SU-DHL-6 (cell line): ENCODE data around the gene PTH2.

Source experiments
- EZH2phosphoT487 ChIP-seq: fragments of 200-600 bp; sonication (generic), shearing (Covaris generic); conservative IDR thresholded peaks from 2 replicates; pipeline ENCODE4 v1.6.1; 2018; ENCODE audit warnings: mild to moderate bottlenecking, antibody characterized with exemption, low read length, moderate library complexity, mixed read lengths
- TF ChIP-seq, protein P1 (sequence below): fragments of 200-600 bp; sonication (generic); IDR thresholded peaks from one replicate; pipeline ENCODE4 v1.5.1; 2017; ENCODE audit warnings: antibody characterized with exemption, mild to moderate bottlenecking, low read length, moderate library complexity; ENCODE audit not compliant: insufficient read depth, poor library complexity, severe bottlenecking

DNA sequence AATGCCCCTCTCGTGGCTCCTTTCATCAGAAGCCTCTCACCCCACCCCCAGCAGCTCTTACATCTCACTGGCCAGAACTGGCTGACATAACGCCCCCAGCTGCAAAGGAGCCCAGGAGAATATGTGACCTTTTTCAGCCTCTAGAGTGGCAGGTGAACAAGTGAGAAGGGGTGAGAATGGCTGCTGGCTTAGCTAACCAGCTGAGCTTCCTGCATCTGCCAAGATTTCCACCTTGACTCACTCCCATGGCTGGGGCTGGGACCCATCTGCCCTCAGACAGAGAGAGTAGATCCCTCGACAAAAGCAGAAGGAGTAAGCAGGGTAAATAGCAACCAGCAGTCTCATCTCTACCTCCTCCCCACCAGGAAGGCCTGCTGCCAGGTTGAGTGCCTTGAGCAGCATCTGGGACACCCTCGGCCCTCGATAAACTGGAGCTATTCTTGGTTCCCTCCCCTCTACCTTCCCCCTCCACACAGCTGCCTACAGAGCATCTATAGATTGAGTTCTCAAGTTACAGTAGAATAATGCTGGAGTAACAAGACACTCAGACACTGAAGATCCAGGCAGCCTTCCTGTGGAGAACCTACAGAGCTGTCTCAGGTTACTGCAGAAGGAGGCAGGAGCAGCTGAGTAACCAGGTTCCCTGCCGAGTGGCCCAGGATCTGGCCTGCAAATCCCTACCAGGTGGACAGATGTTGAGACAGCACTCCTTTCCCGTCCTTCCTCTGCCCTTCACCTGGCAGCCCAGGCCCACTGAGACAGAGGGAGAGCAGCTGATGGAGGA lies 19.6 kb downstream of the PTH2 start:
- no peak for TF ChIP-seq EZH2phosphoT487
- TF ChIP-seq, protein P1, sequence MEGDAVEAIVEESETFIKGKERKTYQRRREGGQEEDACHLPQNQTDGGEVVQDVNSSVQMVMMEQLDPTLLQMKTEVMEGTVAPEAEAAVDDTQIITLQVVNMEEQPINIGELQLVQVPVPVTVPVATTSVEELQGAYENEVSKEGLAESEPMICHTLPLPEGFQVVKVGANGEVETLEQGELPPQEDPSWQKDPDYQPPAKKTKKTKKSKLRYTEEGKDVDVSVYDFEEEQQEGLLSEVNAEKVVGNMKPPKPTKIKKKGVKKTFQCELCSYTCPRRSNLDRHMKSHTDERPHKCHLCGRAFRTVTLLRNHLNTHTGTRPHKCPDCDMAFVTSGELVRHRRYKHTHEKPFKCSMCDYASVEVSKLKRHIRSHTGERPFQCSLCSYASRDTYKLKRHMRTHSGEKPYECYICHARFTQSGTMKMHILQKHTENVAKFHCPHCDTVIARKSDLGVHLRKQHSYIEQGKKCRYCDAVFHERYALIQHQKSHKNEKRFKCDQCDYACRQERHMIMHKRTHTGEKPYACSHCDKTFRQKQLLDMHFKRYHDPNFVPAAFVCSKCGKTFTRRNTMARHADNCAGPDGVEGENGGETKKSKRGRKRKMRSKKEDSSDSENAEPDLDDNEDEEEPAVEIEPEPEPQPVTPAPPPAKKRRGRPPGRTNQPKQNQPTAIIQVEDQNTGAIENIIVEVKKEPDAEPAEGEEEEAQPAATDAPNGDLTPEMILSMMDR: no peak
